ENCODE results near the gene PDGFD.

DNA sequence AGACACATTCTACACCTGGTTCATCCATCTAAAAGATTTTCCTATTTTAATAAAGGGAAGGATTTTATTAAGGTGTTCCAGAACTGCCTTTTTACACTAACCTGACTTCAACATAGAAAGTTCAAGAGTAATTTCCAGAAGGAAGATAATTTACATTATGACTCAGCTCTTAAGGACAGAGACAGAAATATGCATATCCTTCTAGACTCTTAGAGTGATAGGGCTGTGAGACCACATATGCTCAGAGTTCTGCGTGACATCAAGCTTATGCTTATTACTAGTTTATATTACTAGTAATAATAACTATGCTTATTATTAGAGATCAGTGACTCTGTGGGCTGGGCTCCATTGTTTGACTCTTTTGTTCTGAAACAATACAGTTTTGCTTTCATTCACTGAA is 4.6 kb downstream of the PDGFD start:
- TF ChIP-seq, protein P1, sequence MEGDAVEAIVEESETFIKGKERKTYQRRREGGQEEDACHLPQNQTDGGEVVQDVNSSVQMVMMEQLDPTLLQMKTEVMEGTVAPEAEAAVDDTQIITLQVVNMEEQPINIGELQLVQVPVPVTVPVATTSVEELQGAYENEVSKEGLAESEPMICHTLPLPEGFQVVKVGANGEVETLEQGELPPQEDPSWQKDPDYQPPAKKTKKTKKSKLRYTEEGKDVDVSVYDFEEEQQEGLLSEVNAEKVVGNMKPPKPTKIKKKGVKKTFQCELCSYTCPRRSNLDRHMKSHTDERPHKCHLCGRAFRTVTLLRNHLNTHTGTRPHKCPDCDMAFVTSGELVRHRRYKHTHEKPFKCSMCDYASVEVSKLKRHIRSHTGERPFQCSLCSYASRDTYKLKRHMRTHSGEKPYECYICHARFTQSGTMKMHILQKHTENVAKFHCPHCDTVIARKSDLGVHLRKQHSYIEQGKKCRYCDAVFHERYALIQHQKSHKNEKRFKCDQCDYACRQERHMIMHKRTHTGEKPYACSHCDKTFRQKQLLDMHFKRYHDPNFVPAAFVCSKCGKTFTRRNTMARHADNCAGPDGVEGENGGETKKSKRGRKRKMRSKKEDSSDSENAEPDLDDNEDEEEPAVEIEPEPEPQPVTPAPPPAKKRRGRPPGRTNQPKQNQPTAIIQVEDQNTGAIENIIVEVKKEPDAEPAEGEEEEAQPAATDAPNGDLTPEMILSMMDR (IDR thresholded peaks at IDR 0.05; ENCODE audit: poor library complexity, severe bottlenecking), result no peak
- TF ChIP-seq SMC3 (conservative IDR thresholded peaks at IDR 0.05; ENCODE audit: poor library complexity) (no peak), EP300 (conservative IDR thresholded peaks at IDR 0.05; ENCODE audit: poor library complexity, severe bottlenecking) (no peak), TAF1 (IDR thresholded peaks at IDR 0.05; ENCODE audit: low read depth) (no peak), POLR2AphosphoS5 (IDR thresholded peaks at IDR 0.05) (no peak), RAD21 (conservative IDR thresholded peaks at IDR 0.05) (no peak), REST (IDR thresholded peaks at IDR 0.05; ENCODE audit: borderline replicate concordance) (no peak), EZH2 (IDR thresholded peaks at IDR 0.05; ENCODE audit: borderline replicate concordance, insufficient read depth, low read length, poor library complexity, severe bottlenecking) (no peak), MXI1 (conservative IDR thresholded peaks at IDR 0.05; ENCODE audit: poor library complexity, severe bottlenecking) (no peak)

All from neural cell (in vitro differentiated cells).